NCI-H2029 treated with DMSO at 0.1 percent for 48 hours (cell line): Measurements from ENCODE around the gene CORO2B.
A peak's percentile ranks its signal among the peaks of the same experiment; 100 is the strongest.
"Not testable (repeated sequence)": the region's sequence is repeated elsewhere in the genome, so short reads cannot be mapped to it uniquely, and the experiment has no call there.

Source experiments
- DNase-seq: peaks from one replicate; lab custom pipeline; 2025; lab: John Stamatoyannopoulos, UW

CORO2B gene

DNA sequence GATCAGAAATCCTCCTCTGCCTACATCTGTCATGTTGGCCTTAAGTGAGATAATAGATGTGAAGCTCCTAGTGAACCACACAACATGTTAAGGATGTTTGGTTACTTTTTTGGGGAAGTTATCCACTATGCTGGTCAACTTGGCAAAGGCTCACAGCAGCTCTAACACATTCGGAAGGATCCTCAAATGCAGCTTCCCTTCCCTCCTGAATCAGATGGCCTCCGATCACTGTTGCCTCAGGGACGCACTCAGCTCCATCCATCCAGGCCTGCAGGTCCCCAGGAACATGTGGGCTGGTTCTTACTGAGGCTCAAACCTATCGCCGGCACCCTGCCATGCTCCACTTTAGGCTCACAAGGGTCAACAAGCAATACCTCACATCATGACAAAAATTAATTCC, 67.9 kb downstream of the CORO2B start:
- DNase-seq = no peak

DNA sequence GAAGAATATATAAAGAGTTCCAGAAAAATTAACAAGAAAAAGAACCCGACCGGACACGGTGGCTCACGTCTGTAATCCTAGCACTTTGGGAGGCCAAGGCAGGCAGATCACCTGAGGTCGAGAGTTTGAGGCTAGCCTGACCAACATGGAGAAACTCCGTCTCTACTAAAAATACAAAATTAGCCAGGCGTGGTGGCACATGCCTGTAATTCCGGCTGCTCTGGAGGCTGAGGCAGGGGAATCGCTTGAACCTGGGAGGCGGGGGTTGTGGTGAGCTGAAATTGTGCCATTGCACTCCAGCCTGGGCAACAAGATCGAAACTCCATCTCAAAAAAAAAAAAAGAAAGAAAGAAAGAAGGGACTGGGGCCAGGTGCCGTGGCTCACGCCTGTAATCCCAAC, 68.6 kb downstream of the CORO2B start:
- DNase-seq = not testable (repeated sequence)

DNA sequence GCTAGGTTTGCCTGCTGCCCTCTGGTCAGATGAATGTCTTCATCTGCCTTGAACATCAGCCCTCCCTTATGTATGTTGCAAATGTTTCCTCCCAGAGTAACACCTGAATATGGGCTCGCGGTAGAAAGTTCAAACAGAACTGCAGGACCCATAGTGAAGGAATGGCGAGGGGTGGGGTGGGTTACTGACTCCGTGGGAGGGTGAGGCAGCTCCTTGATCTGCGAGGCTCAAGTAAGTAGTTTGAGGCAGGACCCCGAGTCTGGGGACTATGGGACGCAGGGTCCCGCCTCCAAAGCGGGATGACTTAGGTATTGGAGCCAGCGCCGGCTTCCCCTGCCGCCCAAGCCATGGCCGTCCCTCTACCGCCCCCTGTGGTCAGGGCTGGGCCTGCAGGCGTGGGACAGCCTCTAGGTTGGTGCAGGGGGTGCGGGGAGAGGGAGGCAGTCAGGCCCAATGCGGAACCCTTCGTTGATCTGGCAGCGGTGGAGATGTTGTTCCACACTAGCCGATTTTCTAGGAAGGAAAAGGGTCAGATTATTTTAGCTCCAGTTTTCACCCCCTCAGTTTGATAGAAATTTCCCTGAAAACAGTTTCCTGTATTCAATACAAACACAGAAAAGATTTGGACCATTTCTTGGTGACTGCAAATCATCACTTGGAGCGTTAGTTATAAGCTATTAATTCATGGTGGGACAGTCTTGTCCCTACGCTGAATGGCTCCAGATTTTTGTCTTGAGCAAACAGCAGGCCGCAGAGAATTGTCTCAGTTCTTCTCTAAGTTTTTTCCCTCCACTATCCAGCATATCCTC, 72.3 kb downstream of the CORO2B start:
- DNase-seq = no peak

DNA sequence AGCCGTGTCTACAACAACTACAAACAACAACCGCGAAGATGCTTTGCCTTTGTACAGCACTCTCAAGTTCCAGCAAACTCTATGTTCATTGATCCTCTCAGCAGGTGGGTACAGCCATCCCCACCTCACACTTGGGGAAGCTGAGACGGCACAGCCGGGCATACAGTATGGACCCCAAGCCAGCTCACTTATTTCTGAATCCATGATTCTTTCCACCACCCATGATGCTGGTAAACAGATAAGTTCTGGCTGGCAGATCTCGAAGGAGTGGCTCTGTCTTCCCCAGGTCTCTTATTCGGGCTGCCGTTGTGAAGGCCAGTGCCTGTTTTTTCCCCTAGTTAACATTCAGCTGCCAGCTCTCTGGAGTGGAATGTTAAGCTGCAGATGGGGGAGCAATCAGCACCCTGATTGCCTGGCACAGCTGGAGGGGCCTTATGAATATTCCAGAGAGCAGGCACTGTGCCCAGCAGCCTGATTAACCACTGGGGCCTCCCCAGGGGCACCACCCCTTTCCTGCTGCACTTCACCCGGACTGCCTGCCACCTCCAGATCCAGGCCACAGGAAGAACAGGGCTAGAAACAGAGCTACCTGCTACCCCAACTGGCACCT, 73.2 kb downstream of the CORO2B start:
- DNase-seq = no peak

DNA sequence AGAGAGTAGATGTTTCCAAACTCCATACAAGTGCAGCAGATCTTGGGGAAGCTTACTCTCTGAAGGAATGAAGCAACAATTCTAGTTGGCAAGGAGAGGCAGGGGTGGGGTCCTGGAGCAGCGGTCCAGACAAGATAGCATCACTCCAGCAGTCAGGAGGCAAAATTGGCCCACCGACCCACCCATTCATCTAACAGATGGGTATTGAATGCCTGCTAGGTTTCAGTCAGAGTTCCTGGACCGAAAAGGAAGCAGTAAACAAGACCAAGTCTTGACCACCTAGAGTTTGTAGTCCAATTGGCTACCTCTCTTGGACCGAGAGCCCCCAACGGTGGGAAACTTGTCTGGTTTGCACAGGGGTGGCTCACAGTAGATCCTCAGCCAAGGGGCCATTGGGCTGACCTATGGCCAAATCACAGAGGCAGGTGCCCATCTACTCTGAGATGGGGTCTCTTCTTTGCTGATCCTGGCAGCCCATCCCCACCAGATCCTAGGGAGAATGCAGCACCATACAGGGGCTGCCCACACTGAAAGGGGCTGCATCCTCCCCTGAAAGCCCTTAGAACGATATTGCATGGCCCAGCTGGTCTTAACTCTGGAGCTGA, 74.3 kb downstream of the CORO2B start:
- DNase-seq = no peak

DNA sequence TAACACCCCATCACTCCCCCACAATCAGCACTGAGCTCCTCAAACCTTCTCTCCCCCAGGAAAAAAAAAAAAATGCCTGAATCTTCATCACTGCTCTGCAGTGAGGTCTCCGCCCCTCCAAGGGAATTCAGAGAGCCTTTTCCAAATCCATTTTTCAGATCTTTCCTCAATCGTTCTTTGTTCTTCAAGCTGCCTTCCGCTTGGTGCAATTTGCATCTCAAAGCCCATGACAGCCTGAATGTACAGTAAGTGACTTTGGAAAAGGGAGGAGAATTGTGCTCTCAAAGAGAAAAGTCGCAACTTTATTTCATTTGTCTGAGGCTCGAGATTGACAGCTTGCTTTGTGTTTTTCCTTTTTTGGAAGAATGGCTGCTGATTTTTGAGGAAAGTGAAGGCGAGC, 75.0 kb downstream of the CORO2B start:
- no peak for DNase-seq

DNA sequence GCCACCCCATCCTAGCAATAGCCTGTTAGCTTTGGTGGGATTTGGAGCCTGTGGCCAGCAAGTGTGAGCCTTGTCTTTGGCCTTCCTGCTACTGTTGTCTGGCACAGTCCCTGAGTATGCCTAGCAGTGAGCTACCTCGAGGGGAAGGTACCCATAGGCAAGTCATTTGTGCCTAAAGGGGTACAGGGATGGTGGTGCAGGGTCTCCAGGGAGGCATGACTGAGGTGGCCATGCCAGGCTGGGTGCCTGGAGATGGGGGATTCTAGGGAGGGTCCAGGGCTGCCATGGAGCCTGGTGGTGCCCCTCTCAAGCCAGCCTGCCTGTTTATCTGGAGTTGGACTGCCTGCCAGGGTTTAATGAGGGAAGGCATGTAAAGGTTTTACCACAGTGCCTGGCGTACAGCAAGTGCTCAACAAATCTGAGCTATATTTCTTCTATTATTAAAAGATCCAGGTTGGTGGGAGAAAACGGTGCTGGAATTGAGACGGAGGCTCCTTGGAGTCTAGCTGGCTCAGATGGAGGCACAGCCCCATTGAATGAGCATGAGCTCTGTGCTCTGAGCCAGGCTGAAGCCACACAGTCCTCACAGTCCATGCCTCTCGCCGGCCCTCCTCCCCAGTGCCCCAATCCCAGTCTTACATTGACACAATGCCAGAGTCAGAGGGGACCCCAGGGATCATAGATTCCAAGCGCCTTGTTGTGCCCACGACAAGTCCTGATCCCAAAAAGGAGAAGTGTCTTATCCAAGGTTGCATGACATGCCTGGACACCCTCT, 76.2 kb downstream of the CORO2B start:
- no peak for DNase-seq

DNA sequence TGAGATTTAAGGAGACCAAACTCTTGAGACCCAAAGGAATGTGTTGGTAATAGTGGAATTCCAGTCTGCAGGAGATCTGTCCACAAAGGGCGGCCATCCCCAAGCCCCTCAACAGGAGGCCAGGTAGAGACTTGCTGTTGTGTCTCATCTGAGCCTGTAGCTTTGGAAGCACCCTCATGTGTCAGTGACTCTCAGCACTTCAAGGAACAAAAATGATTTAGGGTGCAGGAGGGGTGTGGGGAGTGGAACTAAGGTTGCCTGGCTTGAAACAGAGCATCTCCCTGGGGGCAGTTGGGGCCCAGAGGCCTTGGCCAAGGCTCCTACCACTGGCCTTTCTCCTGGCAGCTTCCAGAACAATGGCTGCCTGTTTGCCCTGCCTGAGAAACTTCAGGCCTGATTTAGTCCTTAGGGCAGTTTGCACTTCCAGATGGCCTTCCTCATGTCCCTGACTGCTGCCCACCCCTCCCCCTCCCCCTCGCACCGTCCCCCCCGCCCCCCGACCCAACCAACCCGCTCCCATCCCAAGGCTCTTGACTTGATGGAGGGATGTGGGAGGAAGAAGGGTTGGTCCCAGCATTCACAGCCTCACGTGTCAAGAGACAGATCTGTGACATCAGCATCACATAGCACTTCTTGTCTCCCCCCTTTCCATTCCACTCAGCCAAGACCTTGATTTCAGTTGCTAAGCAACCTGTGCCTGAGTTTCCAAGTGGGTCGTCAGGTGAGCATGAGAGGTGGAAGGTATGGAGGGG, 77.1 kb downstream of the CORO2B start:
- no peak for DNase-seq

DNA sequence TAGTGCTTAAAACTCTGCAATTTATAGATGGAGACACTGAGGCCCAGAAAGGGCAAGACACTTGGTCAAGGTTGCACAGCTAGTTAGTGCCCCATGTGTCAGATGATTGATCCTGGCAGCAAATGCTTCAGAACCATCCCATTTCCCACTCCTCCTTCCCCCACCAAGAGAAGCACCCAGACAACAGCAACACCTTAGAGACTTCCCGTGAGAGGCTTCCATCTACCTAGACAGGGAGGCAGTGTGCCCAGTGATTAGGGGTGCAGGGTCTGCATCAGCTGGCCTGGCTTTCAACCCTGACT, 77.6 kb downstream of the CORO2B start:
- no peak for DNase-seq

DNA sequence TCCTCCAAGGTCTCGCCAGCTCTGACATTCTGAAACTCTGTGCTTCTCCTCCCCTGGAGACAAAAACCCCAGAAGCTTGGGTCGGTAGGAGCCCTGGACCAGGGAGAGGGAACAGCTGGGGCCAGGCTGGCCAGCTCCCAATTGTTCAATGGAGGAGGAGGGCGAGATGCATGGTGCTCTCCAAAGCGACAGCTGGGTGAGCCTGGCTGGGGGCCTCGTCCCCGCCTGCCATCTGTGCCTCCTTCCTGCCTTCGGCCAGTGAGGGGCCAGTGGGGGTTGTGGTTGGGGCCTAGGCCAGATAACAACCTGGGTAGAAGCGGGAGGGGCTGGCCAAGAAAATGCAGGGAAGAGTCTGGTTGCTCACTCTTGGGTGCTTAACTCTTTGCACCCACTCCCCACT, 79.4 kb downstream of the CORO2B start:
- no peak for DNase-seq

DNA sequence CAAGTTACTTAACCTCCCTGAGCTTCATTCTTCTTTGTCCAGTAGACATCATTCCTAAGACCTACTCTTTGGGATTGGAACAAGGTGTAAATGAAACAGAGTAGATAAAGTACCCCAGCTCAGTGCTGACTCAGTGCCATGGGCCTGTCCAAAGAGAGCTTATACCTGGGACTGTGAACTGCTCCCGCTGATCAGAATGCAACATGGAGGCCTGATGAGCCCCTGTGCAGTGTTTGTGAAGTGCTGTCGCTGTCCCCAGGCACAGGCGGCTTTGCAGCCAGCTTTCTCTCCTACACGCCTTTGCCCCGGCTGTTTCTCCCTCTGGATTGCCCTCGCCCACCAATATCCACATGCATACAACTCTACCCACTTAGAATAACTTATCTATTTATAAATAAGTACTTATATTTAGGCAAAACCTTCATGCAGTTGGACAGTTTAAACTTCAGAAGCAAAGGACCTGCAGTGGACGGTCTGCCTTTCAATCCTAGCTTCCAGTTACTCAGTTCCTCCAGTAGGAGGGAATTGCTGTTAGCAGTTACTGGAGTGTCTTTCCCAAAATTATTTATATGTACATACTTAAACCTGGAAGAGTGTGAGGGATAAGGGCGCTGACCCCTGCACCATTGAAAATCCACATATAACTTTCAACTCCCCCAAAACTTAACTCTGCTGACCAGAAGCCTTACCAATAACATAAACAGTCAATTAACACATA, 80.0 kb downstream of the CORO2B start:
- no peak for DNase-seq

DNA sequence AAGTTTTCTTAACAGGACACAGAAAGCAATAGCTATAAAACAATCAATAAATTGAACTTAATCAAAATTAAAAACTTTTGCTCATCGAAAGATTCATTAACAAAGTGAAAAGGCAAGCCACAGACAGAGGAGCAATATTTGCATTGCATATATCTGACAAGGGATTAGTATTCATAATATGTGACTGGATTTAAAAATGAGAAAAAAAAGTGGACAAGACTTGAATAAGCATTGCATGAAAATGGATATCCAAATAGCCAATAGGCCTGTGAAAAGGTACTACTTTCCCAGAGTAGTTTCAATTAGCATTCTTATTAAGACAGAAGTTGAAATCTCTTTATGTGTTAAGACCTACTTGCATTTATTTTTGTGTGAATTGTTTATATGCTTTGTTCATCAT, 84.7 kb downstream of the CORO2B start:
- no peak for DNase-seq

DNA sequence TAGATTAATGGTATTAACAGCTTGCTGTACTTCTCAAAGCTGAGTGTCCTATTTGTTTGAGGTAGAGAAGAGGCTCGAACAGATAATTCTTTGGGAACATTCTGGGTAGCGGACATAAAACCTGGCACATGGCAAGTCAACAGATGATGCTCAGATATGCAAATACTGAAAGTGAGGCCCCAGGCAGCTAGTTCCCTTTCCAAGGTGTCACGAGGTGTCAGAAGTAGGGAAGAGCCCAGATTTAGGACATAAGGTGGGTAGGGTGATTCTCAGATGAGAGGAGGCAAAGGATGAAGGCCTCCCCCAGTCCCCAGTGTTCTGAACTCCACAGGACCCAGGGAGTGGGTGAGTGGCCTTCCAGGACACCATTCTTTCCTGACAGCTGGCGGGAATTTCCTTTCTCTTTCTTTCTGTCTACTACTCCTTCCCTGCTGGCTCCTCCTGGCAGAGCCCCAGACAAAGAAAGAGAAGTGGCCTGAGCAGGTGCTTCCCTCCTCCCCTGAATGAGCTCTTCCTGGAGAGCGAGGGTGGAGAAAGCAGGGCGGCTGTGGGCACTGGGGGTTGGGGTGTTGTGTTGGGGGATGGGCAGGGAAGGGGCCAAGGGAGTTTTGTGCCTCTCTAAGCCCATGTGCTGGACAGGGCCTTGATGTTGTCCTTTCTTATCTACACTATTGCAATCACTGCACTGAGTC, 87.5 kb downstream of the CORO2B start:
- DNase-seq = peak; percentile 49

DNA sequence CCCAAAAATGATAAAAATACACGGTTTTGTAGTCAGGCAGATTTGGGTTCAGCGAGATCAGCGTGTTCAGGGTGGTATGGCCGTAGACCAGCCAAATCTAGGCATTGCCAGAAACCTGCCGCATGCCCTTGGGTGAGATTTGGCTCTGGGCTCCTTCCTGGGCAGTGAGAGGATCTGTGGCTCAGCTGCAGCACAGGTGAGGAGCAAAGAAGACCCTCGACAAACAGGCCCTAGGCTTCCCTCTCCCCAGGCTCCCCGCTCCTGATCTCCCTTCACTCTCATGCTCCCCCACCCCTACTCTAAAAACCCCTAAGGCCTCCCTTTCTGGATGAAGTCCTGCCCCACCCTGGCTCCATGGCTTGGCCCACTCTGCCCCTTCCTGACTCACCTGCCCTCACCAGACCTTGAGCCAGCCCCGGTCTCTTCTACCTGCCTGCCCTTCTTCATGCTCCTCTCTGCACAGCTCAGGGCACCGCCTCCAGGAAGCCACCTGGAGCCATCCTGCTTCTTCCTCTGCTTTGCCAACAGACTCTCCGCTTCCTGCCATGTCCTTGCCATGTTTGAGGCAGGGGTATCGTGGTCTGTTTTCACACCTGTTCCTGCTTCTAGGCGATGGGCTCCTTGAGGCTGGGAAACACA, 88.1 kb downstream of the CORO2B start:
- DNase-seq = no peak

DNA sequence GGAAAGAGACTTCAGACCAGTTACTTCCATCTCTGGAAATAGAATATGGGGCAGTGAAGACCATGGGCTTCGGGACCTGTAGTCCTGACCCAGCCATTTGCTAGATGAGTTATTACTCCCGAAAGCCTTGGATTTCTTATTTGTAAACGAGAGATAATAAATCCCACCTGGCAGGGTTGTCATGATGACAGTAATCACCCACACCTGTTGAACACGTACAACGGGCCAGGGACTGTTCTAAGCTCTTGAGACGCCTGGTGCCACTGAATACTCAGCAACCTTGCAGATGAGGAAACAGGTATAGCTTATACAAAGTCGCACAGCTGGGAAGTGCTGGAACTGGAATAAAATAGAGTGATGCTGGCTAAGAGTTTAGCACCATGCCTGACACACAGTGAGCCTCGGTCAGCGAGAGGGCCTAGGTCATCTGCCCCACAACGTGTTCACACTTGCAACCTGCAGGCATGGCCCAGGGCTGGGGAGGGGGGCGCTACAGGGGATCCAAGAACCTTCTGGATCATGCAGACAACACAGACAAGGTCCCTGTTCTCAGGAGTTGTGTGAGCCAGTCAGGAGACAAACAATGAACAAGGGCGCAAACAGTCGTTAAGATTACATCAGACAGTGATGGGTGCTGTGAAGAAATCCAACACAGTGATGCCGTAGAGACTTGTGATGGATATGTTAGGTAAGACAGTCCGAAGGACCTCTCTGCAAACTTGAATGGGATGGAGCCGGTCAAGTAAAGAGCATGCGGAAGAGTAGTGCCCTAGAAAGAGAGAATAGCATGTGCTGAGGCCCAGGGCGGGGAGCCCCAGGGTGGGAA, 89.2 kb downstream of the CORO2B start:
- DNase-seq = no peak

DNA sequence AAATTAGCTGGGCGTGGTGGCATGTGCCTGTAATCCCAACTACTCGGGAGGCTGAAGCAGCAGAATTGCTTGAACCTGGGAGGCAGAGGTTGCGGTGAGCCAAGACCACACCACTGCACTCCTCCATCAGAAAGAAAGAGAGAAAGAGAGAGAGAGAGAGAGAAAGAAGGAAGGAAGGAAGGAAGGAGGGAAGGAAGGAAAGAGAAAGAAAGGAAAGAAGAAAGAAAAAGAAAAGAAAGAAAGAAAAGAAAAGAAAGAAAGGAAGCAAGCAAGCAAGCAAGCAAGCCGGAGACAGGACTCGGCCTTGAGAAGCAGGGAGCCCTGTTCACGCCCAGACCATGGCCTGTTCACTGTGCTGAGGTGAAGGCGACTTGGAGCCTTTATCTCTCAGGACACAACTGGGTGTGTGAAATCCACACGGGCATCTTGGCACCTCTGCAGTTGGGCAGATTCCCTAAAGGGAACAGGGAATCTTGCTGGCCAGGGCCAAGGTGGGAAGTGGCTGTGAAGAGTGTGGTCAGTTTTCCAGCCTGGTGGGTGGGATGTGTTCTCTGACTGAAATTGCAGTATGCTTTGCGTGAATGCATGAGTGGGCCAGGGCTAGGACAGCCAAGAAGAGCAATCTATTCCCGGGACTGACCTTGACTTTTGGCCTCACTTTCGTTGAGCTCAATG, 90.3 kb downstream of the CORO2B start:
- no peak for DNase-seq

DNA sequence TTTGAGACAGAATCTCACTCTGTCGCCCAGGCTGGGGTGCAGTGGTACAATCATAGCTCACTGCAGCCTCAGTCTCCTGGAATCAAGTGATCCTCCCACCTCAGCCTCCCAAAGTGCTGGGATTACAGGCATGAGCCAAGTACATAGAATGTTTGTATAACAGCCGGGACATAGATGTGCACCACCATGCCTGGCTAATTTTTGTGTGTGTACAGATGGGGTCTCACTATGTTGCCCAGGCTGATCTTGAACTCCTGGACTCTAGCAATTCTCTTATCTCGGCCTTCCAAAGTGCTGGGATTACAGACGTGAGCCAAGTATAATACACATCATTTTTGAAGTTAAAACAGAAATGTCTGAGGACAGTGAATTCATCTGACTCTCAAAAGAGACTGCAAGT, 93.5 kb downstream of the CORO2B start:
- DNase-seq = no peak

DNA sequence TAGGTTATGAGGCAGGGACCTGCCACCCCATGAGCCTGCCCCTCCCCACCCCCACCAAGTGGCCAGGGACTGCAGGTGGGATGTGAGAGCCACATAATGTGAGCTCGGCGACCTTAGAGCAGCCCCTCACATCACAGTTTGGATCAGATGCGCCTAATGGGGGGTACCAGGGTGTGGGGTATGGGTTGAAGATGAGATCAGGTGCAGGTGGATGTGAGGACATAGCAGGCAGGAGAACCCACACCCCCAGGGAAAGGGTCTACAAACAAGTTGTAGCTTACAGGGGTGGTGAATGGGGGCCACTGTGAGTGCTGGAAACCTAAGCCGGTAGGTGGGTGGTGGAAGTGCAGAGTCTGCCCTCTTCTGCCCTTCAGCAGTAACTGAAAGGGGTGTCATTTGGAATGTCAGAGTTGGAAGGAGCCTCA, 94.0 kb downstream of the CORO2B start:
- no peak for DNase-seq

DNA sequence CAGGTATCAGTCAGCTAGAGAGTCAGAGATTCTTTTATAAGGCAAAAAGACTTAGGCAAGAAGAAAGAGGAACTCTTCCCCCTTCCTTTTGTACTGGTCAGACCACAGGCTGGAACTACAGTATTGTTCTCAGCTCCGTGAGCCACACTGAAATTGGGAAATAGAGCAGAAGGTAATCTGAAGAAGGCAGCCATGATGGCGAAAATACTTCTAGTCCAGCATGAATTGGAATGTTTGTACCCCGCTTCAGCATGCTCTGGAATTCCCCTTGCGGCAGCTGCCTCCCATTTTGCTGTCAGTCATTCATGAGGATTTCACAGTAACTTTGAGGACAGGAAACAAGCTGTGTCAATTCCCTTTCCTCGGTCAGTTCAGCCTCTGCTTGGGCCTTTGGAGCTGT, 96.2 kb downstream of the CORO2B start:
- DNase-seq = no peak
